GM23248 (cell line): Measurements from ENCODE around the gene OPN5.

Source experiments
- EZH2 ChIP-seq: fragments of 200-600 bp; sonication (generic); IDR thresholded peaks from 2 replicates; pipeline ENCODE4 v1.6.1; 2018; ENCODE audit warnings: antibody characterized with exemption, mild to moderate bottlenecking; ENCODE audit not compliant: insufficient read depth, poor library complexity, severe bottlenecking
- EZH2phosphoT487 ChIP-seq: fragments of 200-600 bp; sonication (generic); IDR thresholded peaks from 2 replicates; pipeline ENCODE4 v1.6.1; 2018; ENCODE audit warnings: antibody characterized with exemption, moderate library complexity, mild to moderate bottlenecking, low read depth; ENCODE audit not compliant: insufficient read depth

DNA sequence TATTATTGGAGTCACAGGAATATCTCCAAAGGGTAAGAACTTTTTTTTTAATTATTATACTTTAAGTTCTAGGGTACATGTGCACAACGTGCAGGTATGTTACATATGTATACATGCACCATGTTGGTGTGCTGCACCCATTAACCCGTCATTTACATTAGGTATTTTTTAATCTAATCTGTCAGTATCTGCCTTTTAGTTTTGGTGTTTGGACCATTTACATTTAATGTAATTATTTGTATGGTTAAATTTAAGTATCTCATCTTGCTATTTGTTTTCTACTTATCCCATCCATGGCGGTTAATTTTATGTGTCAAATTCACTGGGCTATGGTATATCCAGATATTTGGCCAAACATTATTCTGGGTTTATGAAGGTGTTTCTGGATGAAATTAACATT is 15.4 kb upstream of the OPN5 start:
- no peak for TF ChIP-seq EZH2phosphoT487
- no peak for TF ChIP-seq EZH2
